ENCODE data around the gene ZNF385B. TPM values are rescaled to one million over a fixed set of nuclear protein-coding genes. Genes with fewer than 3 reads are reported as not detected.

The ZNF385B gene
- total and polyA plus RNA-seq, 9 of the 15 experiments (the other 6 are each of a cell fraction or from before 2014, with no cell fraction given) = 0.50 TPM; not detected in 8

- TF ChIP-seq RBFOX2 (IDR thresholded peaks at IDR 0.05; ENCODE audit: low read depth, low read length) = no peak
- TF ChIP-seq BDP1 (IDR thresholded peaks at IDR 0.05; ENCODE audit: insufficient read depth, insufficient read length) = no peak
- TF ChIP-seq GABPB1 (CRISPR knock-in tag; IDR thresholded peaks at IDR 0.05) = no peak
- peak; percentile 44 to 67 for TF ChIP-seq RAD21 (CRISPR knock-in tag; conservative IDR thresholded peaks at IDR 0.05 in 1 of 2, IDR thresholded peaks at IDR 0.05 in 1 of 2)
- no peak for TF ChIP-seq ILF3 (IDR thresholded peaks at IDR 0.05; ENCODE audit: borderline replicate concordance)
- TF ChIP-seq RBM15 (IDR thresholded peaks at IDR 0.05; ENCODE audit: insufficient read depth, low read length) = no peak
- no peak for TF ChIP-seq HEY1 (CRISPR knock-in tag; IDR thresholded peaks at IDR 0.05; ENCODE audit: borderline replicate concordance)
- no peak for TF ChIP-seq FOS (IDR thresholded peaks at IDR 0.05; ENCODE audit: extremely low read depth, insufficient read length)
- TF ChIP-seq SOX6 (IDR thresholded peaks at IDR 0.05) = no peak
- TF ChIP-seq TCF7 (IDR thresholded peaks at IDR 0.05; ENCODE audit: borderline replicate concordance) = no peak
- peak in 1 of 2 experiments; percentile 35; a peak in 1 of 4 replicates for TF ChIP-seq MAZ (CRISPR knock-in tag; conservative IDR thresholded peaks at IDR 0.05 in 1 of 2, IDR thresholded peaks at IDR 0.05 in 1 of 2)
- no peak for TF ChIP-seq ZNF76 (CRISPR knock-in tag; IDR thresholded peaks at IDR 0.05; ENCODE audit: borderline replicate concordance)
- no peak for TF ChIP-seq HIVEP1 (CRISPR knock-in tag; IDR thresholded peaks at IDR 0.05)
- no peak for TF ChIP-seq AFF1 (IDR thresholded peaks at IDR 0.05; ENCODE audit: low read depth in 1 of 2, partially characterized antibody in 2 of 2)
- no peak for TF ChIP-seq MEF2D (tag; conservative IDR thresholded peaks at IDR 0.05; ENCODE audit: low read depth)
- no peak for TF ChIP-seq ATF2 (CRISPR knock-in tag; IDR thresholded peaks at IDR 0.05)
- peak; percentile 48; the same call in 1 of the 2 replicates for TF ChIP-seq SMC3 (conservative IDR thresholded peaks at IDR 0.05; ENCODE audit: insufficient read depth, low read depth, low read length)
- no peak for TF ChIP-seq DACH1 (IDR thresholded peaks at IDR 0.05; ENCODE audit: partially characterized antibody)
- TF ChIP-seq ESRRB (CRISPR knock-in tag; IDR thresholded peaks at IDR 0.05; ENCODE audit: borderline replicate concordance) = no peak
Observed at GRCh38 chr2:179898873-179899272, 37.5 kb upstream of the ZNF385B start (continued).
